ENCODE results near the gene ZNF212.

DNA sequence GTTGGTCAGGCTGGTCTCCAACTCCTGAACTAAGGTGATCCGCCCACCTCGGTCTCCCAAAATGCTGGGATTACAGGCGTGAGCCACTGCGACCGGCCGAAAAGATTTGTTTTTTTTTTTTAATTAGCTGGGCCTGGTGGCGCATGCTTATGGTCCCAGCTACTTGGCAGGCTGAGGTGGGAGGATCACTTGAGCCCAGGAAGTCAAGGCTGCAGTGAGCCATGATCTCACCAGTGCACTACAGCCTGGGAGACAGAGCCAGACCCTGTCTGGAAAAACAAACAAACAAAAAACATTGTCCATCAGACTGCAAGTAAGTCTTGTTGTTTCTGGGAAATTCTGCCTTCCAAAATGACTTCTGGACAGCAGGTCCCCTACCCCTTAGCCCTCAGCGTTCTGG is 16.3 kb upstream of the ZNF212 start:
- TF ChIP-seq, protein P1, sequence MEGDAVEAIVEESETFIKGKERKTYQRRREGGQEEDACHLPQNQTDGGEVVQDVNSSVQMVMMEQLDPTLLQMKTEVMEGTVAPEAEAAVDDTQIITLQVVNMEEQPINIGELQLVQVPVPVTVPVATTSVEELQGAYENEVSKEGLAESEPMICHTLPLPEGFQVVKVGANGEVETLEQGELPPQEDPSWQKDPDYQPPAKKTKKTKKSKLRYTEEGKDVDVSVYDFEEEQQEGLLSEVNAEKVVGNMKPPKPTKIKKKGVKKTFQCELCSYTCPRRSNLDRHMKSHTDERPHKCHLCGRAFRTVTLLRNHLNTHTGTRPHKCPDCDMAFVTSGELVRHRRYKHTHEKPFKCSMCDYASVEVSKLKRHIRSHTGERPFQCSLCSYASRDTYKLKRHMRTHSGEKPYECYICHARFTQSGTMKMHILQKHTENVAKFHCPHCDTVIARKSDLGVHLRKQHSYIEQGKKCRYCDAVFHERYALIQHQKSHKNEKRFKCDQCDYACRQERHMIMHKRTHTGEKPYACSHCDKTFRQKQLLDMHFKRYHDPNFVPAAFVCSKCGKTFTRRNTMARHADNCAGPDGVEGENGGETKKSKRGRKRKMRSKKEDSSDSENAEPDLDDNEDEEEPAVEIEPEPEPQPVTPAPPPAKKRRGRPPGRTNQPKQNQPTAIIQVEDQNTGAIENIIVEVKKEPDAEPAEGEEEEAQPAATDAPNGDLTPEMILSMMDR (conservative IDR thresholded peaks at IDR 0.05; ENCODE audit: low read depth, low read length): no peak
- no peak for TF ChIP-seq EZH2phosphoT487 (IDR thresholded peaks at IDR 0.05; ENCODE audit: borderline replicate concordance, low read length)

Data from PC-3 (cell line).